GM19099 (cell line): ENCODE results near the gene GPR141.

Experiments
- POLR2A ChIP-seq: IDR thresholded peaks from 3 replicates; pipeline ENCODE4 v1.6.1; 2011; ENCODE audit warnings: low read depth; ENCODE audit not compliant: insufficient read length; ENCODE audit errors: extremely low read depth

GPR141 gene

GRCh38 chr7:37683246-37684120 lies at the start of gene GPR141:
Gene GPR141 (plus strand): TSS chr7:37683766. CDS start chr7:37740394, 56,628 bp downstream.
- no peak for TF ChIP-seq POLR2A

- no peak for TF ChIP-seq POLR2A
These were observed 48.2 kb upstream of the GPR141 start for GRCh38 chr7:37635346-37635745.

GRCh38 chr7:37642028-37642540 lies 41.5 kb upstream of the GPR141 start:
- no peak for TF ChIP-seq POLR2A

GRCh38 chr7:37643876-37644275 lies 39.7 kb upstream of the GPR141 start:
- no peak for TF ChIP-seq POLR2A

- TF ChIP-seq POLR2A, result no peak
These were observed 38.1 kb upstream of the GPR141 start for GRCh38 chr7:37645282-37646050.

GRCh38 chr7:37656913-37657530 lies 26.5 kb upstream of the GPR141 start:
- no peak for TF ChIP-seq POLR2A

GRCh38 chr7:37657816-37658215 lies 25.8 kb upstream of the GPR141 start:
- TF ChIP-seq POLR2A, result no peak

- TF ChIP-seq POLR2A, result no peak
These were observed 23.5 kb upstream of the GPR141 start for GRCh38 chr7:37659971-37660565.

- TF ChIP-seq POLR2A, result no peak
These were observed 23.0 kb upstream of the GPR141 start for GRCh38 chr7:37660614-37661013.

GRCh38 chr7:37663693-37664092 lies 19.9 kb upstream of the GPR141 start:
- TF ChIP-seq POLR2A, result no peak

GRCh38 chr7:37665352-37666022 lies 18.1 kb upstream of the GPR141 start:
- TF ChIP-seq POLR2A, result no peak

- no peak for TF ChIP-seq POLR2A
These were observed 17.4 kb upstream of the GPR141 start for GRCh38 chr7:37666026-37666799.

- TF ChIP-seq POLR2A, result no peak
These were observed 13.7 kb upstream of the GPR141 start for GRCh38 chr7:37669818-37670217.

- TF ChIP-seq POLR2A, result no peak
These were observed 13.1 kb upstream of the GPR141 start for GRCh38 chr7:37670436-37670835.
